ENCODE measurements around the gene GRAMD1C. TPM values are rescaled to one million over a fixed set of nuclear protein-coding genes. Genes with fewer than 3 reads are reported as not detected.

Gene GRAMD1C
- total and polyA plus RNA-seq, 12 donors, result 0.37 to 4.7 (median 1.2) TPM

- intact Hi-C loops (cut with DNase I), result loop anchor here in 3 of 10 donors (10.0 kb wide), 3 partner anchors 84 to 324 kb away; no protein-coding TSS in a partner anchor
- Histone ChIP-seq H3K27me3 (no peaks in the 10 kb centered on the region), H3K4me1 (peaks cover 0 to 16% (median 0%) of the 10 kb centered on the region in 9 donors), H3K36me3 (no peaks in the 10 kb centered on the region), H3K9me3 (peaks cover 0 to 19% (median 5%) of the 10 kb centered on the region in 11 donors), H3K27ac (peak overlapping the region in 1 of 10 donors; percentile 61), H3K4me3 (no peak overlapping the region)
- 0 to 2% methylated on average over 1 of the region's 1 CpG for WGBS, 2 donors
- no peak for TF ChIP-seq CTCF (IDR thresholded peaks at IDR 0.05)
- DNase-seq (no peak), ATAC-seq (no peak)
Observed at GRCh38 chr3:113831103-113831355, 7.6 kb upstream of the GRAMD1C start.

- 86 to 89% methylated on average over 5 of the region's 5 CpGs for WGBS, 2 donors
- no peak for DNase-seq
- no peak for TF ChIP-seq CTCF (IDR thresholded peaks at IDR 0.05)
- Histone ChIP-seq H3K27ac (no peak overlapping the region), H3K9me3 (peaks cover 0 to 19% (median 5%) of the 10 kb centered on the region in 11 donors), H3K4me3 (no peak overlapping the region), H3K27me3 (no peaks in the 10 kb centered on the region), H3K36me3 (no peaks in the 10 kb centered on the region), H3K4me1 (peaks cover 0 to 16% (median 0%) of the 10 kb centered on the region in 9 donors)
- ATAC-seq, result no peak
- intact Hi-C loops (cut with DNase I), result loop anchor here in 3 of 10 donors (10.0 kb wide), 3 partner anchors 82 to 322 kb away; no protein-coding TSS in a partner anchor
Observed at GRCh38 chr3:113832477-113833164, 6.0 kb upstream of the GRAMD1C start.

- no peak for DNase-seq
- TF ChIP-seq CTCF (IDR thresholded peaks at IDR 0.05), result no peak
- peaks cover 0 to 19% (median 2%) of the 10 kb centered on the region in 9 donors for H3K4me1 ChIP-seq
- H3K36me3 ChIP-seq, result no peaks in the 10 kb centered on the region
- H3K9me3 ChIP-seq, result peaks cover 0 to 19% (median 5%) of the 10 kb centered on the region in 11 donors
- intact Hi-C loops (cut with DNase I), result loop anchor here in 6 of 10 donors (5.0 to 10.0 kb wide), 7 partner anchors 77 to 1977 kb away; partner anchors contain the start of genes ATP6V1A (in 1 of the 6) and NAA50 (in 1 of the 6)
- no peaks in the 10 kb centered on the region for H3K27me3 ChIP-seq
- H3K4me3 ChIP-seq, result no peak overlapping the region
- no peak overlapping the region for H3K27ac ChIP-seq
- ATAC-seq, result no peak
Observed at GRCh38 chr3:113834983-113835382, 3.6 kb upstream of the GRAMD1C start.

- Histone ChIP-seq H3K36me3 (no peaks in the 10 kb centered on the region), H3K4me1 (peaks cover 0 to 9% (median 2%) of the 10 kb centered on the region in 9 donors), H3K9me3 (no peaks in the 10 kb centered on the region), H3K4me3 (peak overlapping the region; percentile 14 to 79 (median 60)), H3K27ac (peak overlapping the region in 2 of 10 donors; percentile 58 to 71), H3K27me3 (no peaks in the 10 kb centered on the region)
- intact Hi-C loops (cut with DNase I), result loop anchor here in 6 of 10 donors (2.0 to 10.0 kb wide), 9 partner anchors 73 to 1973 kb away; partner anchors contain the start of genes ATP6V1A (in 1 of the 6) and NAA50 (in 1 of the 6)
- DNase-seq (no peak), ATAC-seq (no peak)
- no peak for TF ChIP-seq CTCF (IDR thresholded peaks at IDR 0.05)
- WGBS, 2 donors, result 45 to 76% methylated on average over 2 of the region's 2 CpGs
Observed at GRCh38 chr3:113839551-113839950, 963 bp downstream of the GRAMD1C start.
